Kidney epithelial cell (primary cell): Measurements from ENCODE around the gene MAN1A1. TPM values are rescaled to one million over a fixed set of nuclear protein-coding genes. Genes with fewer than 3 reads are reported as not detected.

ENCODE experiments used
- DNase-seq: peaks from one replicate; pipeline ENCODE4 v3.0.0-alpha.2; 2010; ENCODE audit warnings: low read depth
- H3K27me3 ChIP-seq: 2 replicates; pipeline ENCODE4 v1.6.0; 2011; ENCODE audit warnings: low read length; ENCODE audit not compliant: control insufficient read depth, insufficient read depth
- H3K36me3 ChIP-seq: 2 replicates; pipeline ENCODE4 v1.5.1; 2011; ENCODE audit warnings: low read length; ENCODE audit not compliant: control insufficient read depth, insufficient read depth
- H3K4me3 ChIP-seq: 2 replicates; pipeline ENCODE4 v1.5.1; 2011; ENCODE audit warnings: low read depth, mild to moderate bottlenecking, control low read depth, low read length
- total RNA-seq: library from RNA; depleted of rRNA; stranded (reverse); fragments of >200 nt; gene quantifications from 2 replicates; pipeline ENCODE4 v1.2.3, GENCODE V29; 2015
- TF ChIP-seq, protein P1 (sequence below): IDR thresholded peaks from 2 replicates; pipeline ENCODE4 v1.5.1; 2011; ENCODE audit warnings: mild to moderate bottlenecking, moderate library complexity, low read length, control low read depth, inconsistent platforms; ENCODE audit not compliant: insufficient read depth, poor library complexity, severe bottlenecking

Gene MAN1A1
- total RNA-seq, 1 donor from 2014 or later, result 15.0 TPM

- TF ChIP-seq, protein P1, sequence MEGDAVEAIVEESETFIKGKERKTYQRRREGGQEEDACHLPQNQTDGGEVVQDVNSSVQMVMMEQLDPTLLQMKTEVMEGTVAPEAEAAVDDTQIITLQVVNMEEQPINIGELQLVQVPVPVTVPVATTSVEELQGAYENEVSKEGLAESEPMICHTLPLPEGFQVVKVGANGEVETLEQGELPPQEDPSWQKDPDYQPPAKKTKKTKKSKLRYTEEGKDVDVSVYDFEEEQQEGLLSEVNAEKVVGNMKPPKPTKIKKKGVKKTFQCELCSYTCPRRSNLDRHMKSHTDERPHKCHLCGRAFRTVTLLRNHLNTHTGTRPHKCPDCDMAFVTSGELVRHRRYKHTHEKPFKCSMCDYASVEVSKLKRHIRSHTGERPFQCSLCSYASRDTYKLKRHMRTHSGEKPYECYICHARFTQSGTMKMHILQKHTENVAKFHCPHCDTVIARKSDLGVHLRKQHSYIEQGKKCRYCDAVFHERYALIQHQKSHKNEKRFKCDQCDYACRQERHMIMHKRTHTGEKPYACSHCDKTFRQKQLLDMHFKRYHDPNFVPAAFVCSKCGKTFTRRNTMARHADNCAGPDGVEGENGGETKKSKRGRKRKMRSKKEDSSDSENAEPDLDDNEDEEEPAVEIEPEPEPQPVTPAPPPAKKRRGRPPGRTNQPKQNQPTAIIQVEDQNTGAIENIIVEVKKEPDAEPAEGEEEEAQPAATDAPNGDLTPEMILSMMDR, result no peak
- Histone ChIP-seq H3K4me3 (no peak overlapping the region), H3K27me3 (no peaks in the 10 kb centered on the region), H3K36me3 (no peaks in the 10 kb centered on the region)
- DNase-seq, result no peak
Measured at GRCh38 chr6:119186490-119186889, 163.1 kb downstream of the MAN1A1 start.

DNA sequence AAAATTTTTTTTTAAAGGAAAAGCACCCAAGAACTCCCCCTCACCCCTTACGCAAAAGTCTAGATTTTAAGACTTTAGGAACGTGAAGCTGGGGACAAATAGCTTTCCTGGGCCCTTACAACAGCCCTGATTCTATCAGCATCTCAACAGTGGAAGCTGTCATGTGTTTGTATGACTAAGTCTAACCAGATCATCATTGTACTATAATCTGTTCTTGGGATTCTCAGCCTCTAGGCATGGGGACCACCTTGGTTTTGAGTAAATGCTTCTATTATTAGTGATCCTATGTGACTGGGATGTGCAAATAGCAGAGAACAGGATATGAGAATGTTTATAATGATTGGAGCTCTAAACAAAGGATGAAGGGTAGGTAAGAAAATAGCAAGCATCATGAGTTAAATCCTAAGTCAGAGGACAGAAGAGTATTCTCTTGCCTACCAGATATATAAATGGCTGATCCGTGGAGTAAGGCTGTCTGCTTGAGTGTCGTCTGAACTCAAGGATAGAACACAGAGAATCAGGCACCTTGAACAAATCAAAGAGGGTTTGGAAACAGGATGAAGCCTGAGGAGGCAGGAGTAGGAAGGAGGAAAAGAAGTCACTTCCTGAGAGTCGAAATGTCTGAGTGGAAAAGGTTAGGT is 165.4 kb downstream of the MAN1A1 start:
- H3K36me3 ChIP-seq, result no peaks in the 10 kb centered on the region
- no peaks in the 10 kb centered on the region for H3K27me3 ChIP-seq
- H3K4me3 ChIP-seq, result no peak overlapping the region
- TF ChIP-seq, protein P1, result no peak
- DNase-seq, result no peak

DNA sequence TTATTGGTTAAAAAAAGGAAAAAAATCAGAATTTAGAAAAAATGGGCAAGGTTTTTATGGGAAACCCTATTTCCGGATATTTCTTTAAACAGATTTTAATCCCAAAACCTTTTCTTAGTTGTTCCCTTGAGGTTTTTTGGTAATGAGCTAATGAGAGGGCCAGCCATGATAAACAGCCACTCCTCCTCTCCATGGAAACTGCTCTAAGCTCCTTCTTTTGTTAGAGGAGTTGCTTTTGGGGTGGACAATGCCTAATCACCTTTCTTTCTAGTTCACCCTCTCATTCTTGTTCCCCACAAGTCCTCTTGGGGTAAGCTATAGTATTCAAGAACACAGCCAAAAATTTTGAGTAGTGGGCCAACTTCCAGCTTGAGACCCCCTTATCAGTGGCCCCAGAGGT is 166.1 kb downstream of the MAN1A1 start:
- no peak overlapping the region for H3K4me3 ChIP-seq
- H3K27me3 ChIP-seq, result no peaks in the 10 kb centered on the region
- no peaks in the 10 kb centered on the region for H3K36me3 ChIP-seq
- TF ChIP-seq, protein P1, result no peak
- no peak for DNase-seq

- H3K36me3 ChIP-seq, result no peaks in the 10 kb centered on the region
- no peak overlapping the region for H3K4me3 ChIP-seq
- DNase-seq, result no peak
- no peaks in the 10 kb centered on the region for H3K27me3 ChIP-seq
- TF ChIP-seq, protein P1, result no peak
Measured at GRCh38 chr6:119182875-119183274, 166.7 kb downstream of the MAN1A1 start.

- TF ChIP-seq, protein P1, result no peak
- H3K36me3 ChIP-seq, result no peaks in the 10 kb centered on the region
- DNase-seq, result no peak
- no peaks in the 10 kb centered on the region for H3K27me3 ChIP-seq
- no peak overlapping the region for H3K4me3 ChIP-seq
Measured at GRCh38 chr6:119182216-119182803, 167.3 kb downstream of the MAN1A1 start.

GRCh38 chr6:119181046-119181445 is 168.5 kb downstream of the MAN1A1 start:
- no peaks in the 10 kb centered on the region for H3K27me3 ChIP-seq
- H3K4me3 ChIP-seq, result no peak overlapping the region
- TF ChIP-seq, protein P1, result no peak
- DNase-seq, result no peak
- no peaks in the 10 kb centered on the region for H3K36me3 ChIP-seq
